GM12873 (cell line): ENCODE data around the gene SLX4IP.

ENCODE experiments used
- CTCF ChIP-seq: IDR thresholded peaks from 2 replicates; pipeline ENCODE4 v1.5.1; 2012; ENCODE audit warnings: low read depth, mild to moderate bottlenecking, moderate library complexity, low read length, control low read depth; ENCODE audit not compliant: insufficient read depth; ENCODE audit errors: missing control alignments

The SLX4IP gene

GRCh38 chr20:10572853-10573252 is 137.7 kb downstream of the SLX4IP start:
- no peak for TF ChIP-seq CTCF

GRCh38 chr20:10573273-10573950 is 138.3 kb downstream of the SLX4IP start:
- no peak for TF ChIP-seq CTCF

GRCh38 chr20:10573951-10574339 is 138.8 kb downstream of the SLX4IP start:
- TF ChIP-seq CTCF: no peak

GRCh38 chr20:10576411-10577090 is 141.4 kb downstream of the SLX4IP start:
- no peak for TF ChIP-seq CTCF

- no peak for TF ChIP-seq CTCF
Measured at GRCh38 chr20:10577648-10578047, 142.5 kb downstream of the SLX4IP start.

GRCh38 chr20:10578607-10579006 is 143.5 kb downstream of the SLX4IP start:
- TF ChIP-seq CTCF: no peak

GRCh38 chr20:10579942-10580341 is 144.8 kb downstream of the SLX4IP start:
- no peak for TF ChIP-seq CTCF
